OCI-LY1 (cell line): ENCODE data around the gene MAST3.

Experiments used
- EZH2 ChIP-seq: fragments of 200-600 bp; sonication (generic), shearing (Covaris generic); IDR thresholded peaks from 2 replicates; pipeline ENCODE4 v1.8.0; 2017; ENCODE audit warnings: borderline replicate concordance, mixed run types, mild to moderate bottlenecking, antibody characterized with exemption, low read length, moderate library complexity, mixed read lengths
- TF ChIP-seq, protein P1 (sequence below): fragments of 200-600 bp; sonication (generic), shearing (Covaris generic); IDR thresholded peaks from 2 replicates; pipeline ENCODE4 v1.5.1; 2017; ENCODE audit warnings: mild to moderate bottlenecking, antibody characterized with exemption, low read length, moderate library complexity, mixed read lengths

GRCh38 chr19:18121166-18121565 is 23.6 kb downstream of the MAST3 start:
- TF ChIP-seq, protein P1, sequence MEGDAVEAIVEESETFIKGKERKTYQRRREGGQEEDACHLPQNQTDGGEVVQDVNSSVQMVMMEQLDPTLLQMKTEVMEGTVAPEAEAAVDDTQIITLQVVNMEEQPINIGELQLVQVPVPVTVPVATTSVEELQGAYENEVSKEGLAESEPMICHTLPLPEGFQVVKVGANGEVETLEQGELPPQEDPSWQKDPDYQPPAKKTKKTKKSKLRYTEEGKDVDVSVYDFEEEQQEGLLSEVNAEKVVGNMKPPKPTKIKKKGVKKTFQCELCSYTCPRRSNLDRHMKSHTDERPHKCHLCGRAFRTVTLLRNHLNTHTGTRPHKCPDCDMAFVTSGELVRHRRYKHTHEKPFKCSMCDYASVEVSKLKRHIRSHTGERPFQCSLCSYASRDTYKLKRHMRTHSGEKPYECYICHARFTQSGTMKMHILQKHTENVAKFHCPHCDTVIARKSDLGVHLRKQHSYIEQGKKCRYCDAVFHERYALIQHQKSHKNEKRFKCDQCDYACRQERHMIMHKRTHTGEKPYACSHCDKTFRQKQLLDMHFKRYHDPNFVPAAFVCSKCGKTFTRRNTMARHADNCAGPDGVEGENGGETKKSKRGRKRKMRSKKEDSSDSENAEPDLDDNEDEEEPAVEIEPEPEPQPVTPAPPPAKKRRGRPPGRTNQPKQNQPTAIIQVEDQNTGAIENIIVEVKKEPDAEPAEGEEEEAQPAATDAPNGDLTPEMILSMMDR = no peak
- no peak for TF ChIP-seq EZH2
